Tibial artery (tissue), 4 donors: ENCODE results near the gene FOXRED1.

ENCODE experiments used
- DNase-seq, 2 donors: peaks; one replicate each; pipeline ENCODE4 v3.0.0-alpha.2; 2019
- H3K27ac ChIP-seq, 2 donors: fragments of 200-600 bp; sonication (generic) in 1 of 2; 1 replicate in 1 of 2; 2 replicates in 1 of 2; pipeline ENCODE4 v1.5.1; 2018 to 2019; ENCODE audit warnings: mild to moderate bottlenecking in 1 of 2
- H3K27me3 ChIP-seq, 2 donors: fragments of 200-600 bp; sonication (generic) in 1 of 2; one replicate each; pipeline versions ENCODE4 v1.5.1 to v1.6.0; 2016 to 2019
- H3K36me3 ChIP-seq, 3 donors: fragments of 200-600 bp; sonication (generic) in 2 of 3; one replicate each; pipeline ENCODE4 v1.5.1; 2016 to 2019; ENCODE audit warnings: mild to moderate bottlenecking in 2 of 3
- H3K4me1 ChIP-seq, 4 donors: fragments of 200-600 bp; sonication (generic) in 2 of 4; 1 replicate in 3 of 4; 2 replicates in 1 of 4; pipeline ENCODE4 v1.5.1; 2016 to 2019
- H3K4me3 ChIP-seq, 2 donors: fragments of 200-600 bp; sonication (generic) in 1 of 2; 1 replicate in 1 of 2; 2 replicates in 1 of 2; pipeline ENCODE4 v1.5.1; 2018 to 2019; ENCODE audit warnings: mild to moderate bottlenecking in 2 of 2
- H3K9me3 ChIP-seq, 3 donors: fragments of 200-600 bp; sonication (generic) in 1 of 3; one replicate each; pipeline ENCODE4 v1.5.1; 2016 to 2019
- intact Hi-C: fragments of 100-400 bp; cut with DNase I; formaldehyde crosslinking; loops from one replicate; pipeline ENCODE4 v1.15.0; 2023; ENCODE audit warnings: low total_unique reads
- TF ChIP-seq, protein P1 (sequence below), 2 experiments: fragments of 200-600 bp in 1 of 2; fragments of 450-650 bp in 1 of 2; IDR thresholded peaks; one replicate each; pipeline ENCODE4 v1.5.1; 2017 to 2019; ENCODE audit warnings: antibody characterized with exemption in 2 of 2, mild to moderate bottlenecking in 1 of 2, moderate library complexity in 1 of 2

Gene FOXRED1

DNA sequence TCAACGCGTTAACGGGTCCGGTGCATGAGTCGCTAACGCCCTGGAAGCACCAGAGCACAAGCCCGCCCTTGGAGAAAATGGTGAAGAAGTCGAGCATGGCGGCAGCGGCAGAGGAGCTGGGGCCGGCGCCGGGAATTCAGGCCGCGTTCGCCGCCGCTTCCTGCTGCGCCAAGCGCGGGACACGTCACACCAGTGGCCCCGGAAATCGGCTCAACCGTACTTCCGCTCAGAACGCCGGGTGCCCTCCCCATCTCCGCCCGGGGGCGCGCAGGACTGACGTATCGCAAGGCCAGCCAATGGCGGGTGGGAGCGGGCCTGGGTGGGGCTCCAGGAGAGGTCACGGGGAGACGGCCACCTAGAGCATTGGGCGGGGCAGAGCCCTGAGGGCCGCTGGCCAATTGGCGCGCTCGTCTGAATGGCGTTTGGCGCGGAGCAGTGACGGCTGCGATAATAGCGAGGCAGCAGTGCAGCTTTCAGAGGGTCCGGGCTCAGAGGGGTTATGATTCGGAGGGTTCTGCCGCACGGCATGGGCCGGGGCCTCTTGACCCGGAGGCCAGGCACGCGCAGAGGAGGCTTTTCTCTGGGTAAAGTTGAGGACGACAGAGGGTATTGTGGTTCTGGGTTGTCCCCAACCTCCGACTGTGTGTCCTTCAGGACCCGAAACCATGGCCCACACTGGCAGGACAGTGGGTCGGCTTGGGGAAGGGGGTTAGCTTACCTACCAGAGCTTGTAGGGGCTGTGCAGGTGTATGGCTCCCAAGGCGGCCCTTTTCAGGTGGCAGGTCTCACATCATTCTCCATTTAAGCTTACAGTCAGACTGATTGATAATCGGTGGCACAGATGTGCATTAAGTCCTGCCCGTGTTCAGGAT, at the start of gene FOXRED1, which contains the start of gene SRPRA:
TSS of gene FOXRED1 (plus strand) at position 447 of the 872 bp plus-strand sequence. CDS start at position 500, 53 bp downstream.
TSS of gene SRPRA (minus strand) at position 188 of the 872 bp plus-strand sequence. CDS start at position 97, 91 bp downstream.
- Histone ChIP-seq H3K4me1 (peaks cover 0 to 17% (median 13%) of the 10 kb centered on the region in 4 donors), H3K9me3 (no peaks in the 10 kb centered on the region), H3K27ac (peak within 1 kb of the TSS; percentile 79 to 88), H3K36me3 (peaks cover 30 to 49% (median 35%) of the 10 kb centered on the region in 3 donors), H3K27me3 (no peaks in the 10 kb centered on the region), H3K4me3 (peak within 1 kb of the TSS; percentile 80 to 86)
- intact Hi-C loops, result no loop called here
- TF ChIP-seq, protein P1, sequence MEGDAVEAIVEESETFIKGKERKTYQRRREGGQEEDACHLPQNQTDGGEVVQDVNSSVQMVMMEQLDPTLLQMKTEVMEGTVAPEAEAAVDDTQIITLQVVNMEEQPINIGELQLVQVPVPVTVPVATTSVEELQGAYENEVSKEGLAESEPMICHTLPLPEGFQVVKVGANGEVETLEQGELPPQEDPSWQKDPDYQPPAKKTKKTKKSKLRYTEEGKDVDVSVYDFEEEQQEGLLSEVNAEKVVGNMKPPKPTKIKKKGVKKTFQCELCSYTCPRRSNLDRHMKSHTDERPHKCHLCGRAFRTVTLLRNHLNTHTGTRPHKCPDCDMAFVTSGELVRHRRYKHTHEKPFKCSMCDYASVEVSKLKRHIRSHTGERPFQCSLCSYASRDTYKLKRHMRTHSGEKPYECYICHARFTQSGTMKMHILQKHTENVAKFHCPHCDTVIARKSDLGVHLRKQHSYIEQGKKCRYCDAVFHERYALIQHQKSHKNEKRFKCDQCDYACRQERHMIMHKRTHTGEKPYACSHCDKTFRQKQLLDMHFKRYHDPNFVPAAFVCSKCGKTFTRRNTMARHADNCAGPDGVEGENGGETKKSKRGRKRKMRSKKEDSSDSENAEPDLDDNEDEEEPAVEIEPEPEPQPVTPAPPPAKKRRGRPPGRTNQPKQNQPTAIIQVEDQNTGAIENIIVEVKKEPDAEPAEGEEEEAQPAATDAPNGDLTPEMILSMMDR (IDR thresholded peaks at IDR 0.05), result no peak
- DNase-seq, result peak; percentile 99 to 100

DNA sequence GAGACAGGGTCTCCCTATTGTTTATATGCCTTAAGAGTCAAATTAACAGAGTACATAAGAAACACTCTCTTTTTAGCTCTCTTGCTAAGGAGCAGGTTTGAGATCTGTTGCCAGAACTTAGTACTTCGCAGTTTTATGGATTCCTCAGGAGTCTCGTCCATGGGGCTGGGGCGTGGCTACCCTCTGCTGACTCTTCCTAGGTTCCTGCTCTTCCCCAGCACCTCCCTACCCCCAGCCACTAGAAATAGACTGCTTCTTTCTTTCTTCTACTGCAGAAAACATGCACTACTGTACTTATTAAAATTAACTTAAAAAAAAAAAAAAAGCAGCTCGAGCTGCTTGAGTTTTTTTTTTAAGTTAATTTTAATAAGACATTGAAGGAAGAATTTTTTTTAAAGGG, 49.4 kb upstream of the FOXRED1 start:
- DNase-seq, result no peak

DNA sequence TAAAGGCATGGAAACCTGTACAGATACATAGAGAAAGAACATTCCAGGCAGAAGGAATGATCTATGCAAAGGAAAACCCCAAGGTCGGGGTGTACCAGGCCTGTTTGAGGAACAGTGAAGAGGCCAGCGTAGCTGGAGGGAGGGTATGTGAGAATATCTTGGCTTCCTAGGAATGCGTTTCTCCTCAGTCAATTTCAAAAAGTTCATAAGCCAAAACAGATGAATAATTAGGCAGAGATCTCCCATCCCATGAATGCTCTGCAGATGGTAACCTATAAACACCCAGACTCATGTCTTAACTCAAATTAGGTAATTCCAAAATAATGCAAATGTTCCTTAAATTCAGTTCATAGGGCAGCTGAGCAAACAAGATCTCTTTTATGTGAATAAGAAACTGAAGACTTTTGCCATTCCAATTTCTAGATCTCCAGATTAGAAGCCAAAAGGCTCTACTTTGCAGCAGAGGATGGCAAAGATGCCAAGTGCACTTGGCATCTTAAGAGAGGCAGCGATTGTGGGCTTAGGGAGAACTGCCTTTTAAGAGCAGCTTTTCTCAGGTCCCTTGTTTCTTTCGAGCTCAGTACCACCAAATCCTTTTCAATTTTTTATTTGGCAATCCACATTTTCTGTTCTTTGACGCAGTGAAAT, 44.2 kb upstream of the FOXRED1 start:
- intact Hi-C loops, result no loop called here
- no peaks in the 10 kb centered on the region for H3K9me3 ChIP-seq
- no peaks in the 10 kb centered on the region for H3K4me1 ChIP-seq
- no peak overlapping the region for H3K27ac ChIP-seq
- no peak for DNase-seq
- no peak overlapping the region for H3K4me3 ChIP-seq
- TF ChIP-seq, protein P1 (IDR thresholded peaks at IDR 0.05), result no peak
- H3K27me3 ChIP-seq, result no peaks in the 10 kb centered on the region
- H3K36me3 ChIP-seq, result peaks cover 0 to 4% (median 0%) of the 10 kb centered on the region in 3 donors

More for the DNA sequence above, 49.4 kb upstream of the FOXRED1 start:
- Histone ChIP-seq H3K4me1 (no peaks in the 10 kb centered on the region), H3K36me3 (no peaks in the 10 kb centered on the region), H3K27ac (no peak overlapping the region), H3K4me3 (no peak overlapping the region), H3K9me3 (no peaks in the 10 kb centered on the region), H3K27me3 (no peaks in the 10 kb centered on the region)
- intact Hi-C loops, result no loop called here
- TF ChIP-seq, protein P1 (IDR thresholded peaks at IDR 0.05), result no peak

DNA sequence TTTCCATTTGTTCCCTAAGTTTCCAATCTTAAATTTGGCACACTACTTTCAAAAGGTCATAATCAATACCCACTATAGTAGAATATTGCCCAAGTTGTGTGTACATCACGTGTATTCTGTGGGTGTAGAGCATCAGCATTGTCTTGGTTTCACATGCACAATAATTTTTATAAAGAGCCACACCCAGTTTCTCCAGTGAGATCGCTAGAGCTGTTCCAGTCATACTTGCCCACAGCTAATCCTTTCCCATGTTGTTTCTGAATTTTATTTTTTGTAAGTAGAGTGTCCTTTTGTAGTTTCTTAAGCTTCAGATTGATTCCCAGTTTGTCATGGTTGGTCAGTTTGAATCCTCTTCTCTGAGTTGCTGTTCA, 43.7 kb upstream of the FOXRED1 start:
- Histone ChIP-seq H3K9me3 (no peaks in the 10 kb centered on the region), H3K27ac (no peak overlapping the region), H3K4me1 (no peaks in the 10 kb centered on the region), H3K27me3 (no peaks in the 10 kb centered on the region), H3K36me3 (peaks cover 0 to 7% (median 0%) of the 10 kb centered on the region in 3 donors), H3K4me3 (no peak overlapping the region)
- no peak for DNase-seq
- intact Hi-C loops, result no loop called here
- TF ChIP-seq, protein P1 (IDR thresholded peaks at IDR 0.05), result no peak

DNA sequence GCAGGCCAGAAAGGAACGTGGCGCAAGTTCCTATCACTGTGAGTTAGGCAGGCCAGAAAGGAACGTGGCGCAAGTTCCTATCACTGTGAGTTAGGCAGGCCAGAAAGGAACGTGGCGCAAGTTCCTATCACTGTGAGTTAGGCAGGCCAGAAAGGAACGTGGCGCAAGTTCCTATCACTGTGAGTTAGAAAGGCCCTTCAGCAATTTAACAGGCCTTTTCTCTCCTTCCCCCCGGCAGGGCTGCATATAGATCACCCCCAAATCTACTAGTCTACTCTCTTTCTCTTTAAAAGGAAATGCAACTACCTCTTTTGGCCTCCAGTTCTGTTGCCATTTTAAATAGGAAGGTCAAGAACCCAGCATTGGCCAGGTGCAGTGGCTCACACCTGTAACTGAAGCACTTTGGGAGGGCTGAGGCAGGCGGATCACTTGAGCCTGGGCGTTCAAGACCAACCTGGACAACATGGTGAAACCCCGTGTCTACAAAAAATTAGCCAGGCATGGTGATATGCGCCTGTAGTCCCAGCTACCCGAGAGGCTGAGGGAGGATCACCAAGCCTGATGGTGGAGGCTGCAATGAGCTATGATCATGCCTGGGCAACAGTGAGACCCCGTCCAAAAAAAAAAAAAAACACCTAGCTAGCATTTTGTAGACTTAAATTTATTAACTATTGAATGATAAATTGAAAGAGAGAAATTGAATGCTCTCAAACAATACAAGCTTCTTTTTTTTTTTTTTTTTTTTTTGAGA, 42.4 kb upstream of the FOXRED1 start:
- H3K27me3 ChIP-seq, result no peaks in the 10 kb centered on the region
- intact Hi-C loops, result no loop called here
- no peak overlapping the region for H3K4me3 ChIP-seq
- peaks cover 0 to 7% (median 0%) of the 10 kb centered on the region in 3 donors for H3K36me3 ChIP-seq
- TF ChIP-seq, protein P1 (IDR thresholded peaks at IDR 0.05), result no peak
- DNase-seq, result no peak
- no peak overlapping the region for H3K27ac ChIP-seq
- no peaks in the 10 kb centered on the region for H3K9me3 ChIP-seq
- no peaks in the 10 kb centered on the region for H3K4me1 ChIP-seq
